Progenitor cell of endocrine pancreas (in vitro differentiated cells): ENCODE results near the gene ALPL. TPM values are rescaled to one million over a fixed set of nuclear protein-coding genes. Genes with fewer than 3 reads are reported as not detected.

Source experiments
- DNase-seq: peaks from one replicate; pipeline ENCODE4 v3.0.0; 2021; ENCODE audit warnings: low spot score; ENCODE audit not compliant: unreplicated experiment
- H3K27ac Mint-ChIP-seq: 2 replicates; pipeline ENCODE4 v1.8.0; 2021; ENCODE audit warnings: mild to moderate bottlenecking, moderate library complexity, mixed read lengths
- H3K27me3 Mint-ChIP-seq: 2 replicates; pipeline ENCODE4 v1.8.0; 2021; ENCODE audit warnings: mixed read lengths
- H3K36me3 Mint-ChIP-seq: 2 replicates; pipeline ENCODE4 v1.8.0; 2022; ENCODE audit warnings: mixed read lengths; ENCODE audit not compliant: insufficient read depth
- H3K4me1 Mint-ChIP-seq: 2 replicates; pipeline ENCODE4 v1.8.0; 2021; ENCODE audit warnings: low read depth, mixed read lengths
- H3K4me3 Mint-ChIP-seq: 2 replicates; pipeline ENCODE4 v1.8.0; 2021; ENCODE audit warnings: low read depth, mild to moderate bottlenecking, moderate library complexity, mixed read lengths
- H3K9me3 Mint-ChIP-seq: 2 replicates; pipeline ENCODE4 v1.8.0; 2021; ENCODE audit warnings: low read depth, mixed read lengths
- total RNA-seq: library from RNA; stranded (reverse); gene quantifications from 2 replicates; pipeline ENCODE4 v1.2.1, GENCODE V29; 2021
- TF ChIP-seq, protein P1 (sequence below): fragments of 200-600 bp; sonication (generic); IDR thresholded peaks from one replicate; pipeline ENCODE4 v1.5.0; 2021; ENCODE audit warnings: antibody characterized with exemption, mild to moderate bottlenecking; ENCODE audit not compliant: unreplicated experiment

ALPL gene
- total RNA-seq, 1 donor from 2014 or later: 18.8 TPM

DNA sequence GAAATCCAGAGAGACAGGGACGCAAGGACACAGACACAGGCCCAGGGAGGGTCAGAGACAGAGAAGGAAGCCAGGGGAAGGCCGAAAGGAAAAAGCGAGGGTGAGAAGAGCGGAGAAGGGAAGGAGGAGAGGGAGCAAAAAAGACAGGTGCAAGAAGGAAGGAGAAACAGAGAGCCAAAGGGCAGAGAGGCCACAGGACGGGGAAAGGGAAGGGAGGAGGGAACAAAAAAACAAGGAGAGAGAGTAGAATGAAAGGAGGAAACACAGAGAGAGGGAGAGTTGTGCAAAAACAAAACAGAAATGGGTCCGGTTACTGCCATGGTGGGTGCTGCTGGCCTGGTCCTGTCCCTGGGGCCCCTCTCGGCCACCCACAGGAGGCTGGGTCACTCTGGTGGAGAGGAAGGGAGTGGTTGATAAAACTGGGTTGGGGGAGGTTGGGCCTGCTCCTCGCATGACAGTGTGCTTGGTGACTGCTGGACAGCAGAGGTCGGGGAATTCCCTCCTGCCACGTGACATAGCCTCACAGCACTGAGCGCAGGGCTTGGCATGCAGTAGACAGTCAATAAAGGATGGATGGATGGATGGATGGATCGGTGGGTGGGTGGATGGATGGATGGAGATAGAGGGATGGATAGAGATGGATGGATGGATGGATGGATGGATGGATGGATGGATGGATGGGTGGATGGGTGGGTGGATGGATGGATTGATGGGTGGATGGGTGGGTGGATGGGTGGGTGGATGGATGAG is 95.2 kb downstream of the ALPL start:
- Mint-ChIP-seq H3K4me3 (no peak overlapping the region), H3K27me3 (peaks cover 3% of the 10 kb centered on the region), H3K9me3 (no peaks in the 10 kb centered on the region), H3K27ac (peak overlapping the region; percentile 12), H3K4me1 (peaks cover 13% of the 10 kb centered on the region), H3K36me3 (no peaks in the 10 kb centered on the region)
- no peak for DNase-seq
- TF ChIP-seq, protein P1, sequence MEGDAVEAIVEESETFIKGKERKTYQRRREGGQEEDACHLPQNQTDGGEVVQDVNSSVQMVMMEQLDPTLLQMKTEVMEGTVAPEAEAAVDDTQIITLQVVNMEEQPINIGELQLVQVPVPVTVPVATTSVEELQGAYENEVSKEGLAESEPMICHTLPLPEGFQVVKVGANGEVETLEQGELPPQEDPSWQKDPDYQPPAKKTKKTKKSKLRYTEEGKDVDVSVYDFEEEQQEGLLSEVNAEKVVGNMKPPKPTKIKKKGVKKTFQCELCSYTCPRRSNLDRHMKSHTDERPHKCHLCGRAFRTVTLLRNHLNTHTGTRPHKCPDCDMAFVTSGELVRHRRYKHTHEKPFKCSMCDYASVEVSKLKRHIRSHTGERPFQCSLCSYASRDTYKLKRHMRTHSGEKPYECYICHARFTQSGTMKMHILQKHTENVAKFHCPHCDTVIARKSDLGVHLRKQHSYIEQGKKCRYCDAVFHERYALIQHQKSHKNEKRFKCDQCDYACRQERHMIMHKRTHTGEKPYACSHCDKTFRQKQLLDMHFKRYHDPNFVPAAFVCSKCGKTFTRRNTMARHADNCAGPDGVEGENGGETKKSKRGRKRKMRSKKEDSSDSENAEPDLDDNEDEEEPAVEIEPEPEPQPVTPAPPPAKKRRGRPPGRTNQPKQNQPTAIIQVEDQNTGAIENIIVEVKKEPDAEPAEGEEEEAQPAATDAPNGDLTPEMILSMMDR: no peak

DNA sequence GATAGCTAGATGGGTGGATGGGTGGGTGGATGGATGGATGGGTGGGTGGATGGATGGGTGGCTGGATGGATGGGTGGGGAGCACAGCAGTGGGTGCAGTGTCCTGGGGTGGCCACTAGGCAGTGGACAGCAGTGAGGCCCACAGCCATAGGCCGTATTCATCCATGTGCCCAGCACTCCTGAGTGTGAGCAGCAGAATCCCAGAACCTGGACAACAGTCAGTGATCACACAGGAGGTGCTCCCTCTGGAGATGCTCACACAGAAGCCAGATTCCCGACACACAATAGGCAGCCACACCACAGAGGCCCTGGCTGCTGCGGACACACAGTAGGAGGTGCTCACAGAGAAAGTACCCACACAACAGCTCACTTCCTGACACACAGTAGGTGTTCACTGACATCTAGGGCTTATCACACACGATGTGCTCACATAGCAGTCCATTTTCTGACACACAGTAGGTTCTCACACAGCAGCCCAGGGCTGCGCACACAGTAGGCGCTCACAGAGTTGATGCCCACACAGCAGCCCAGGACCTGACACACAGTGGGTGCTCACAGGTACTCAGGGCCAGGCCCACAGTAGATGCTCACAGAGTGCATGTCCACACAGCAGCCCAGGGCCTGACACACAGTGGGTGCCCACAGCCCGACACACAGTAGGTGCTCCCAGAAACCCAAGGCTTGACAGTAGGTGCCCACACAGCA is 95.9 kb downstream of the ALPL start:
- Mint-ChIP-seq H3K27me3 (peaks cover 3% of the 10 kb centered on the region), H3K9me3 (no peaks in the 10 kb centered on the region), H3K27ac (no peak overlapping the region), H3K36me3 (no peaks in the 10 kb centered on the region), H3K4me1 (peaks cover 13% of the 10 kb centered on the region), H3K4me3 (no peak overlapping the region)
- TF ChIP-seq, protein P1: no peak
- no peak for DNase-seq

DNA sequence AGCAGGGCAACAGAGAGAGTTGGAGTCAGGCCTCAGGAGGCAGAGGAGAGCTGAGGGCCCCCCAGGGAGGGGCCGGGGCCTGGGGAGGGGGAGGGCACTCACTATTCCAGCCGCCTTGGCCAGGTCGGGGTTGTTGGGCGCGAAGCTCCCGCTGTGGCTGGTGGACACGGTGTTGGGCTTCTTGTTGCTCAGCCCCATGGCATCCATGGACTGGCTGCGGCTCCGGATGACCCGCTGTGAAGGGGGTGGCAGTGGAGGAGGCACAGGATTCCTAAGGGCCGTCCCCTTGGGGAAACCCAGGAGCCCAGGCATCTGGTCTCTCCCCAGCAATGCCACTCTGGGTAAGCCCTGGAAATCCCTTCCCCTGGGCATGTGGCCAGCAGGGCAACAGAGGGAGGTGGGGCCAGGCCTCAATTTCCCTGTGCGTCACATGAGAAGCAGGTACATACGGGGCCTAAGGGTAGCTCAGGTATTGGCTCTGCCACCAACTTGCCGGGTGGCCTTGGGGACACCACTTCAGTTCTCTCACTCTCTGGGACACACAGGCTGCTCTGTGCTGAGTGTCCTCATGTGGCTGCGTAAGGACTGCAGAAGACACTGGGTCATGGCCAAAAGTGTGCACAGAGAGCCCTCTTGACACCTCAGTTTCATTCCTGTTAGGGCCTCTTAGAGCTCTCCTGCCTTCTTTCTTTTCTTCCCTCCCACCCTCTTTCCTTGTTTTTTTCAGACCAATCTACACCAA is 96.9 kb downstream of the ALPL start:
- no peaks in the 10 kb centered on the region for H3K9me3 Mint-ChIP-seq
- TF ChIP-seq, protein P1: no peak
- H3K27me3 Mint-ChIP-seq: peaks cover 3% of the 10 kb centered on the region
- no peak overlapping the region for H3K4me3 Mint-ChIP-seq
- H3K27ac Mint-ChIP-seq: no peak overlapping the region
- no peaks in the 10 kb centered on the region for H3K36me3 Mint-ChIP-seq
- H3K4me1 Mint-ChIP-seq: peaks cover 13% of the 10 kb centered on the region
- DNase-seq: no peak

DNA sequence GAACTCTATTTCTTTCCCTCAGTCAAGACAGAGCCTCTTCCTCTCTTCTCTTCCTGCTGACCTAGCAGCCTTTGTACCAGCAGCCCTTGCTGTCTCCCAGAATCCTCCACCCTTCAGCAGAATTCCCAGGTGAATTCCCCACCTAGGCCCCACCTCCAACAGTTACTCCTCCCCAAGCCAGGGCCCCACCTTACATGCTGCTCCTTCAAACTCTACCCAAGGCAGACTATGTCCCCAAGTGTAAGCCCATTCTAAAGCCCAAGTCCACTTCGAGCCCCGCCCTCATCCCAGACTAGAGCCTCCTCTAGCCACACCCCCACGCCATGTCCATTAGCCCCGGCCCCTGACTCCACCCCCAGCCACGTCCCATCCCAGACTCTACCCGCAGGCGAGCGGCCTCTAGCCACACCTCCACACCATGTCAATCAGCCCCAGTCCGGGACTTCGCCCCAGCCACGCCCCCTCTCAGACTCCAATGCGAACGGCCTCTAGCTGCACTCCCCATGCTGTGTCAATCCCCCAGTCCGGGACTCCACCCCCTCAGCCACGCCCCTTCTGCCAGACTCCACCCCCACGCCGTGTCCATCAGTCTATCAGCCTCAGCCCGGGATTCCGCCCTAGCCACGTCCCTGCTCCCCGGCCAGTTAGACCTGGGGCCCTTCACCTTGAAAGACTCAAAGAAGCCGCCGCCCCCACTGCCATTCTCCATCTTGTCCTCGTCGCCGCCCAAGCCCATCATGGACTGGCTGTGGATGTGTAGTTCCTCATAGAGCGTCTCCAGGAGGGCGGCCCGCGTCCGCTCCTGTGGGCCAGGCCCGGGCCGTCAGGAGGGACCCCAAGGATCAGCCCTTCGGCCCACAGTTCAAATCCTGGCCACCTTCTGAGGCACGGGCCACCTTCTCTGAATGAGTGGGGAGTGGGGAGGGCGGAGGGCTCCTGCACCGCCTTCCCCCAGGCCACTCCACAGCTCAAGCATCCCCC is 98.6 kb downstream of the ALPL start:
- H3K4me3 Mint-ChIP-seq: peak overlapping the region; percentile 29
- DNase-seq: peak; percentile 67
- H3K36me3 Mint-ChIP-seq: peaks cover 2% of the 10 kb centered on the region
- H3K27me3 Mint-ChIP-seq: peaks cover 3% of the 10 kb centered on the region
- H3K27ac Mint-ChIP-seq: peak overlapping the region; percentile 49
- H3K4me1 Mint-ChIP-seq: peaks cover 13% of the 10 kb centered on the region
- TF ChIP-seq, protein P1: no peak
- no peaks in the 10 kb centered on the region for H3K9me3 Mint-ChIP-seq
